GM18517 (cell line): ENCODE measurements around the gene ASF1B.
"Not testable (repeated sequence)": the region's sequence is repeated elsewhere in the genome, so short reads cannot be mapped to it uniquely, and the experiment has no call there.

Experiments used
- ATAC-seq: cut with Tn5 transposase; IDR thresholded peaks from one replicate; pipeline ENCODE4 v1.9.1; 2021; ENCODE audit warnings: mild to moderate bottlenecking, moderate library complexity; ENCODE audit not compliant: unreplicated experiment

ASF1B gene

DNA sequence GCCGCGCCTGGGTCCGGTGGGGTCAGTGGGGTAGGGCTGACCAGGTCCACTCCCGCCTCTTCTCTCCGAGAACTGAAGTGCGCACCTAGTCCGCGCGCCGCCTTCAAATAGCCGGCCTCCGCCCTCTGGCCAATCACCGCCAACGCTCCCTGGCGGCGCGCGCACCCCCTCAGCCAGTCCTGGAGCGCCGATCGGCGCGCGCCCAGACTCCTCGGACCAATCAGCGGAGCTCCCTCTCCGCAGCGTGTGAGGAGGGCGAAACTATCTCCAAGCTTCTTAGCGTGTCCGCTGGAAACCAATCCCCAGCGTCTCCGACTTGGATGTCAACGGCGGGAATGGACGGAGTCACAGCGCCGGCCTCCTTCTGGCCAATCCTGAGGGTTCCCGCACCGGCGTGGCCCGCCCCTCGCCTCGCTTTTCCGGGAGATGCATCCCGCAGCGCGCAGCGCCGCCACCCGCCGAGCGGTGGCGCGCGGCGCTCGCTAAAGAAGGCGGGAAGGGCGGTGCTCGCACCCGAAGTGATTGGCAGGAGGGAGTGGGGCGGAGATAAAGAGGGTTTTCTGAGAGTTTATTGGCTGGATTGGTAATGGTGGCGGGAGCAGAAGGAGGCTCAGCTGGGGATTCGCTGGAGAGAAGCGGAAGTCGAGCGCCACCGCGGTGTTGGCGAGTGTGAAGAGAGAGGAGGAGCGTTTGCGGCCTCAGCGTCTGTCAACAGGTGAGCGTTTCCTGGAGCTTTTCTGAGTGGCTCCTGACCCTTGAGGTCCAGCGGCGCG is at the start of gene ASF1B:
TSS of gene ASF1B (minus strand) at position 81 of the 773 bp plus-strand sequence. CDS start 133 bp downstream, outside the sequence.
- ATAC-seq, result peak; percentile 90

- ATAC-seq, result not testable (repeated sequence)
Measured at GRCh38 chr19:14185691-14186090, 49.3 kb upstream of the ASF1B start.

DNA sequence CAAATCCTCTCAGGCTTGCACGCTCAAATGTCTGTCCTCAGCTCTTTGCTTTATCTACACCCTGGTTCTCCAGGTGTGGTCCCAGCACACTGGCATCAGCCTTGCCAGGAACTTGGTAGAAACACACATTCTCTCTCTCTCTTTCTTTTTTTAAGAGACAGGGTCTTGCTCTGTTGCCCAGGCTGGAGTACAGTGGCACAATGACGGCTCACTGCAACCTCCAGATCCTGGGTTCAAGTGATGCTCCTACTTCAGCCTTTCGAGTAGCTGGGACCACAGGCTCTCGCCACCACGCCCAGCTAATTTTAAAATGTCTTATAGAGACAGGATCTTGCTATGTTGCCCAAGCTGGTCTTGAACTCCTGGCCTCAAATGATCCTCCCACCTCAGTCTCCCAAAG is 48.8 kb upstream of the ASF1B start:
- ATAC-seq, result no peak

GRCh38 chr19:14183741-14184350 is 47.5 kb upstream of the ASF1B start:
- ATAC-seq, result no peak

DNA sequence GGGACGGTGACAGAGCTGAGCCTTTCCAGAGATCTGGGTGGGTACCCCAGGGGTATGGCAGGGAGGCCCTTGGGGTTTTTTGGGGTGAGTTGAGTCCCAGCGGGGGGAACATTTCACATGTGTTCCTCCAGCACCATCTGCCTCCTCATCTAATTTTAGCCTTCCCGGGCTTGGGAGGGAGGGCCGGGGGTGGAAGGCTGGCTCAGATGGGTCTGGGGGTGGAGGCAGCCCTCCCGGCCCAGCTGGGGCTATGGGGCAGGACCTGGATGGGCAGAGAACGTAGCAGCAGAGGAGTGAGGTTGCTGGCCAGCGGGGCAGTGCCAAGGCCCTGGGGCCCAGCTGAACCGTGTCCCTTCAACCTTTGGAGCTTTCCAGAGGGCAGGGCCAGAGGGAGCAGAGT is 46.1 kb upstream of the ASF1B start:
- no peak for ATAC-seq

DNA sequence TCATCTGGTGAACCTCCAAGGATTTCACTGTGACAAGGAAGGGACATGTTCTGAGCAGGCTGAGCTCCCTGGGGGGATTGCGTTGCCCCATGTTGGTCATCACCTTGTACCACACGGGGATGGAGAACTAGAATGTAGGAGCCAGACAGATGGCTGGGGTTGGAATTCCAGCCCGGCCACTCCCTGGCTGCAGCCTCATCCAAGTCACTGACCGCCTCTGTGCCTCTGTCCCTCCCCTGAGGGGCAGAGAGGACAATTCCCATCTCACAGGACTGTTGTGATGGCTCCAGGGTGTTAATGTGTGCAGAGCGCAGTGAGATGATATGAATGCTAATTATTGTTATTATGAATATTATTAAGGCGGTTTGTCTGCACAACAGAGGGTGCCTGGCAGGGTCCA is 45.5 kb upstream of the ASF1B start:
- ATAC-seq, result no peak

DNA sequence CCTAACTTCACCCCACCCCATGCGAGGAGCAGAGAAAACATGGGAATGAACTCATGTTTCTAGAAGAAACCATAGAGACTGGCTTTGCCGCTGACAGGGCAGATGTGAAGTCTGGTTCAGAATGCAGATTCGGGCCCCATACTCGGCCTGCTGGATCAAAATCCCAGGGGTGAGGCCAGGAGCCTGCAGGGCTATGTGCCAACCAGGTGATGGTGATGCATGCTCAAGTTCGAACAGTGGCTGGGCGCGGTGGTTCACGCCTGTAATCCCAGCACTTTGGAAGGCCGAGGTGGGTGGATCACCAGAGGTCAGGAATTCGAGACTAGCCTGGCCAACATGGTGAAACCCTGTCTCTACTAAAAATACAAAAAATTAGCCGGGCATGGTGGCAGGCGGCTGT is 44.8 kb upstream of the ASF1B start:
- ATAC-seq, result not testable (repeated sequence)

DNA sequence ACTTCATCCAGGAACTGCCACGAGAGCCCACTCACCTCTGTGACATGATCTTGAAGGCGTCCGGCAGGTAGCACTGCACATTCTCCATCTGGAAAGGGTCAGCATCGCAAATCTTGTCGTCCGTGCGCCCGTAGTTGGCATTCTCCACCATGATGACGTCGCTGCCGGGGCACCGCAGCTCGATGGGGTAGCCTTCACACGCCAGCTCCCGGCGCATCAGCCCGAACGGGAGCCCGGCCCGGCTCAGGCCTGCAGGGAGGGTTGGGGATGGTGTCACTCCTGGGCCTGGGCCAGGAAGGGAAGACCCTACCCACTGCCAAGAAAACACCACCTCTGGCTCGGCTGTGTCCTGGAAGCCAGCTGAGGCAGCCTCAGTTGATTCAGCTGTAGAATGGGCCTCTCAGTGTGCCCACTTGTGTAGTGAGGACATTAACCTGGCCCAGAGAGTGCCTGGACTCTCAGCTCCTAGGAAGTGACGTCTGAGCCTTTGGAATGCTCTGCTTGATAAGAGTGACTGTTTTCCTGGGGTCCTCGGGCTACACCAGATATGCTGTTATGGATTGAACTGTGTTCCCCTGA is 41.2 kb upstream of the ASF1B start:
- no peak for ATAC-seq

- ATAC-seq, result no peak
Measured at GRCh38 chr19:14175351-14175792, 39.0 kb upstream of the ASF1B start.

GRCh38 chr19:14174883-14175282 is 38.5 kb upstream of the ASF1B start:
- ATAC-seq, result no peak

GRCh38 chr19:14168993-14169392 is 32.6 kb upstream of the ASF1B start:
- ATAC-seq, result no peak

GRCh38 chr19:14168259-14168972 is 32.0 kb upstream of the ASF1B start:
- no peak for ATAC-seq

GRCh38 chr19:14167576-14168138 is 31.3 kb upstream of the ASF1B start:
- no peak for ATAC-seq

- ATAC-seq, result no peak
Measured at GRCh38 chr19:14166999-14167575, 30.7 kb upstream of the ASF1B start.

GRCh38 chr19:14165990-14166830 is 29.8 kb upstream of the ASF1B start:
- ATAC-seq, result no peak

DNA sequence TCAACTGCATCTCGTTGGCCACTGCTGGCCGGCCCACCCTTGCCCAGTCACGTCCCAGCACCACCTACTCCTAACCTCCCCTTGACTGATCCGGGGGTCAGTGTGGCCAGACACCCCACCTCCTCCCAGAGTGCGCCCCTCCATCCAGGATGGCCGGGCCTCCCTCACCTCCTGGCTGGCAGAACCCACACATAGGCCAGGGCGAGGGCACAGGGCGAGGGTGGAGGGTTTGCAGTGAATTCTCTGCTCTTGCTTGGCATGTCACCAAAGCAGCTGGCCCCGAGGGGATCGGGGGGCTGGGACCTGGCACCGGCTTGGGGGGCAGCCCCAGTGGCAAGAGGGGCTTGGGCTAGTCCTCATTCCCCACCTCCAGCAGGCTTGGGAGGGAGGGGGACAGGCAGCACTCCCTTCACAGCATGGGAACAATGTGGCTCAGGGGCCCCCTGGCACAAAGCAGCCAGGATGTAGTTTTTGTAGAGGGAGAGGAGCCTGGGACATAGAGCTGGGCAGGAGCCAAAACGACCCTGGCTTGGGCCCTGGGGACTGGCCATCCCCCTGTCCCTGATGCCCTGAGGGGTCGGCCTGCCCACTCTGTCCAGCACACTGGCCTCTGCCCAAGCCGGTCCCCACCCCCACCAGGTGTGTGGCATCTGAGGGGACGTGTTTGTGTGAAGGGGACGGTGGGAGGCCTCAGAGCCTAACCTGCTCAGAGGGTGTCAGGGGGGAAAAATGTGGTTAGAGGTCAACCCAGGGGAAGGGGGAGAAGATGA is 28.5 kb upstream of the ASF1B start:
- no peak for ATAC-seq

DNA sequence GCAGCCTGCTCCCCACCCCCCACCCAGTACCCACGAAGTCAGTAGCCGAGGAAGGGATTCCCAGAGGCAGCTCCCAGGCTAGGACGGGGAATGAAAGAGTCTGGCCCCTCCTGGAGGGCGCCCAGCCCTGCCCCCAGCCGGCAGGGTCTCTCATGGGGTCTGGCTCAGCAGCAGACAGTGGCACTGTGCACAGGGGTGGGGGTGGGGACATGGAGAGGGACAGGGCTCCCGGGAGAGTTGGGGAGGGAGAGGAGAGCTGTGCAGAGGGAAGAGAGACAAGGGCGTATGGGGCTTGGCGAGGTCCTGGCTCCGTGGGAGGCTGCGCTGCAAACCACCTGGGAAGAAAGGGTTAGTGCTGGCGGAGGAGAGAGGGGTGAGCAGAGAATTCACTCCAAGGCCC is 27.7 kb upstream of the ASF1B start:
- no peak for ATAC-seq

GRCh38 chr19:14162871-14163297 is 26.5 kb upstream of the ASF1B start:
- ATAC-seq, result no peak

DNA sequence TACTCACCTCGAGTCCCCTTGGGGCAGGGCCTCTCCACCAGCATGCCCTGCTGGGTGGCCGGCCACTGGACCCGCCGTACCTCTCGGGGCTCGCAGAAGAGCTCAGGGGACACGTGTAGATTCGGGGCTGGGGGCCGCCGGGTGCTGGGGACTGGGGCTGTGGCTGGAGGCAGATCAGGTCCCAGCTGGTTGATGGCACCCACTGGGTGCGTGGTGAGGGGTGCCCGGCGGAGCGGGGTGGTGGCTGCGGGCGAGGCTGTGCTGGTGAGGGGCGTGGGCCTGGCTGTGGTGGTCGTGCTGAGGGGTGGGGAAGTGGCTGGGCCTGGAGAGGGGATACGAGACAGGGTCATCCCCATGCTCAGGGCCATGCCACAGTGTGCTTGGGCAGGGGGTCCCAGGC is 24.9 kb upstream of the ASF1B start:
- no peak for ATAC-seq
